D721Med (cell line): ENCODE data around the gene USP40.

Experiments
- DNase-seq: peaks from one replicate; pipeline ENCODE4 v3.0.0; 2011; ENCODE audit warnings: low spot score; ENCODE audit not compliant: insufficient read length
- FAIRE-seq: peaks from 2 replicates; lab custom pipeline; 2011; peaks lifted over from hg19 to GRCh38; lab: Jason Lieb, UNC
- CTCF ChIP-seq: IDR thresholded peaks from 2 replicates; pipeline ENCODE4 v1.5.1; 2012; ENCODE audit warnings: mild to moderate bottlenecking, control low read depth; ENCODE audit not compliant: insufficient read depth; ENCODE audit errors: missing control alignments

Gene USP40

GRCh38 chr2:233513953-233514655 is 52.5 kb downstream of the USP40 start:
- no peak for TF ChIP-seq CTCF
- DNase-seq (no peak), FAIRE-seq (no peak)

- no peak for FAIRE-seq
- DNase-seq = no peak
- no peak for TF ChIP-seq CTCF
Observed at GRCh38 chr2:233503947-233504637, 62.5 kb downstream of the USP40 start.

- DNase-seq = no peak
- TF ChIP-seq CTCF = no peak
- peak; percentile 53 for FAIRE-seq
Observed at GRCh38 chr2:233503481-233503880, 63.1 kb downstream of the USP40 start.

- FAIRE-seq = no peak
Observed at GRCh38 chr2:233501198-233502076, 65.1 kb downstream of the USP40 start.

GRCh38 chr2:233499928-233500327 is 66.7 kb downstream of the USP40 start:
- no peak for DNase-seq
- TF ChIP-seq CTCF = no peak
- FAIRE-seq = no peak

More at GRCh38 chr2:233501198-233502076, 65.1 kb downstream of the USP40 start:
- no peak for DNase-seq
- no peak for TF ChIP-seq CTCF

GRCh38 chr2:233498126-233498525 is 68.5 kb downstream of the USP40 start:
- TF ChIP-seq CTCF = no peak
- no peak for DNase-seq
- no peak for FAIRE-seq
